ENCODE measurements around the gene FOXS1. TPM values are rescaled to one million over a fixed set of nuclear protein-coding genes. Genes with fewer than 3 reads are reported as not detected.

Gene FOXS1
- total and polyA plus RNA-seq, 9 donors: 0.40 to 5.0 (median 0.69) TPM; not detected in 2

- WGBS, 3 donors: 32 to 42% (median 38%) methylated on average over 15 of the region's 15 CpGs
- peaks cover 6% of the 10 kb centered on the region for H3K4me1 ChIP-seq (ENCODE audit: insufficient read depth)
- H3K9me3 ChIP-seq: no peaks in the 10 kb centered on the region
- no peak overlapping the region for H3K27ac ChIP-seq
- no peak for TF ChIP-seq EP300 (IDR thresholded peaks at IDR 0.05)
- no peak for TF ChIP-seq CTCF (IDR thresholded peaks at IDR 0.05)
- TF ChIP-seq POLR2A (IDR thresholded peaks at IDR 0.05): no peak
- H3K27me3 ChIP-seq: no peaks in the 10 kb centered on the region
- DNase-seq: no peak
- H3K36me3 ChIP-seq: no peaks in the 10 kb centered on the region
- intact Hi-C loops (cut with DNase I): no loop called here
- H3K4me3 ChIP-seq: no peak overlapping the region
These were observed 33.3 kb downstream of the FOXS1 start for GRCh38 chr20:31811796-31812728.

GRCh38 chr20:31811198-31811597 lies 34.2 kb downstream of the FOXS1 start:
- peaks cover 6% of the 10 kb centered on the region for H3K4me1 ChIP-seq (ENCODE audit: insufficient read depth)
- H3K9me3 ChIP-seq: no peaks in the 10 kb centered on the region
- H3K27me3 ChIP-seq: no peaks in the 10 kb centered on the region
- DNase-seq: no peak
- no peak for TF ChIP-seq EP300 (IDR thresholded peaks at IDR 0.05)
- 81 to 89% (median 88%) methylated on average over 4 of the region's 4 CpGs for WGBS, 3 donors
- intact Hi-C loops (cut with DNase I): no loop called here
- no peaks in the 10 kb centered on the region for H3K36me3 ChIP-seq
- no peak overlapping the region for H3K4me3 ChIP-seq
- H3K27ac ChIP-seq: no peak overlapping the region

GRCh38 chr20:31809661-31810060 lies 35.7 kb downstream of the FOXS1 start:
- no peaks in the 10 kb centered on the region for H3K36me3 ChIP-seq
- DNase-seq: no peak
- no peaks in the 10 kb centered on the region for H3K27me3 ChIP-seq
- intact Hi-C loops (cut with DNase I): no loop called here
- no peaks in the 10 kb centered on the region for H3K9me3 ChIP-seq
- 62 to 74% (median 70%) methylated on average over 3 of the region's 3 CpGs for WGBS, 3 donors
- TF ChIP-seq EP300 (IDR thresholded peaks at IDR 0.05) (no peak), POLR2A (IDR thresholded peaks at IDR 0.05) (no peak), CTCF (IDR thresholded peaks at IDR 0.05) (no peak)
- H3K4me3 ChIP-seq: no peak overlapping the region
- H3K4me1 ChIP-seq (ENCODE audit: insufficient read depth): peaks cover 6% of the 10 kb centered on the region
- no peak overlapping the region for H3K27ac ChIP-seq

- no peak for TF ChIP-seq CTCF (IDR thresholded peaks at IDR 0.05)
- no peak for TF ChIP-seq EP300 (IDR thresholded peaks at IDR 0.05)
- TF ChIP-seq POLR2A (IDR thresholded peaks at IDR 0.05): no peak
- no peaks in the 10 kb centered on the region for H3K36me3 ChIP-seq
- intact Hi-C loops (cut with DNase I): no loop called here
- no peak overlapping the region for H3K4me3 ChIP-seq
- no peak overlapping the region for H3K27ac ChIP-seq
- peaks cover 6% of the 10 kb centered on the region for H3K4me1 ChIP-seq (ENCODE audit: insufficient read depth)
- 89 to 97% (median 93%) methylated on average over 3 of the region's 3 CpGs for WGBS, 3 donors
- DNase-seq: no peak
- no peaks in the 10 kb centered on the region for H3K27me3 ChIP-seq
- H3K9me3 ChIP-seq: no peaks in the 10 kb centered on the region
These were observed 36.9 kb downstream of the FOXS1 start for GRCh38 chr20:31808481-31808880.
